DMS53 treated with DMSO at 0.1 percent for 48 hours (cell line): ENCODE data around the gene LGALS9.
A peak's percentile ranks its signal among the peaks of the same experiment; 100 is the strongest.

Experiments used
- DNase-seq: peaks from one replicate; lab custom pipeline; 2025; ENCODE audit not compliant: unreplicated experiment; lab: John Stamatoyannopoulos, UW

Gene LGALS9

GRCh38 chr17:27630607-27631410 lies at the start of gene LGALS9:
Gene LGALS9 (plus strand): TSS chr17:27631188. CDS start chr17:27631266, 78 bp downstream.
- DNase-seq, result no peak

- DNase-seq, result no peak
These were observed 48.3 kb upstream of the LGALS9 start for GRCh38 chr17:27582696-27583095.

- DNase-seq, result no peak
These were observed 45.8 kb upstream of the LGALS9 start for GRCh38 chr17:27585153-27585681.

GRCh38 chr17:27585792-27586191 lies 45.2 kb upstream of the LGALS9 start:
- no peak for DNase-seq

GRCh38 chr17:27586203-27586721 lies 44.7 kb upstream of the LGALS9 start:
- DNase-seq, result no peak

GRCh38 chr17:27588354-27588753 lies 42.6 kb upstream of the LGALS9 start:
- no peak for DNase-seq

GRCh38 chr17:27590864-27591263 lies 40.1 kb upstream of the LGALS9 start:
- no peak for DNase-seq

- no peak for DNase-seq
These were observed 39.0 kb upstream of the LGALS9 start for GRCh38 chr17:27591986-27592385.

GRCh38 chr17:27593232-27593856 lies 37.6 kb upstream of the LGALS9 start:
- DNase-seq, result no peak

GRCh38 chr17:27593857-27594255 lies 37.1 kb upstream of the LGALS9 start:
- no peak for DNase-seq

- no peak for DNase-seq
These were observed 35.8 kb upstream of the LGALS9 start for GRCh38 chr17:27595208-27595607.

GRCh38 chr17:27596096-27596495 lies 34.9 kb upstream of the LGALS9 start:
- no peak for DNase-seq

GRCh38 chr17:27596566-27597187 lies 34.3 kb upstream of the LGALS9 start:
- no peak for DNase-seq

- DNase-seq, result no peak
These were observed 33.8 kb upstream of the LGALS9 start for GRCh38 chr17:27597188-27597580.

GRCh38 chr17:27597783-27598320 lies 33.1 kb upstream of the LGALS9 start:
- DNase-seq, result no peak

- DNase-seq, result no peak
These were observed 32.5 kb upstream of the LGALS9 start for GRCh38 chr17:27598337-27599050.

GRCh38 chr17:27600471-27600870 lies 30.5 kb upstream of the LGALS9 start:
- DNase-seq, result no peak

GRCh38 chr17:27601069-27601974 lies 29.7 kb upstream of the LGALS9 start:
- DNase-seq, result peak; percentile 77

- no peak for DNase-seq
These were observed 29.0 kb upstream of the LGALS9 start for GRCh38 chr17:27601975-27602302.
